Renal pelvis (tissue), 4 donors: Measurements from ENCODE around the gene WDR45B. TPM values are rescaled to one million over a fixed set of nuclear protein-coding genes. Genes with fewer than 3 reads are reported as not detected.
"Not testable (repeated sequence)": the region's sequence is repeated elsewhere in the genome, so short reads cannot be mapped to it uniquely, and the experiment has no call there.

ENCODE experiments used
- DNase-seq: peaks from one replicate; pipeline ENCODE4 v3.0.0-alpha.2; 2013
- polyA plus RNA-seq, 3 donors: library from polyadenylated mRNA; unstranded; fragments of 120-200 nt; gene quantifications; one replicate each; pipeline ENCODE4 v1.2.1, GENCODE V29; 2013; ENCODE audit not compliant: insufficient read length in 3 of 3

WDR45B gene
- polyA plus RNA-seq, 3 donors, result 93.5 to 98.7 (median 95.2) TPM

GRCh38 chr17:82661717-82662683 lies 13.8 kb upstream of the WDR45B start:
- DNase-seq, result no peak

GRCh38 chr17:82659886-82660285 lies 11.6 kb upstream of the WDR45B start:
- no peak for DNase-seq

- DNase-seq, result no peak
These were observed 10.7 kb upstream of the WDR45B start for GRCh38 chr17:82658796-82659452.

- no peak for DNase-seq
These were observed 10.1 kb upstream of the WDR45B start for GRCh38 chr17:82658331-82658730.

GRCh38 chr17:82657926-82658325 lies 9.7 kb upstream of the WDR45B start:
- DNase-seq, result no peak

GRCh38 chr17:82656266-82656665 lies 8.0 kb upstream of the WDR45B start:
- no peak for DNase-seq

GRCh38 chr17:82655523-82655922 lies 7.3 kb upstream of the WDR45B start:
- DNase-seq, result no peak

- no peak for DNase-seq
These were observed 6.8 kb upstream of the WDR45B start for GRCh38 chr17:82655038-82655479.

- DNase-seq, result not testable (repeated sequence)
These were observed 6.4 kb upstream of the WDR45B start for GRCh38 chr17:82654611-82655010.

- no peak for DNase-seq
These were observed 5.6 kb upstream of the WDR45B start for GRCh38 chr17:82653651-82654528.

GRCh38 chr17:82650723-82651122 lies 2.5 kb upstream of the WDR45B start:
- no peak for DNase-seq

GRCh38 chr17:82649501-82650261 lies 1.4 kb upstream of the WDR45B start:
- DNase-seq, result no peak

GRCh38 chr17:82648742-82649331 lies 593 bp upstream of the WDR45B start:
- no peak for DNase-seq

GRCh38 chr17:82647593-82648164 lies 565 bp downstream of the WDR45B start:
- no peak for DNase-seq

GRCh38 chr17:82645516-82645915 lies 2.7 kb downstream of the WDR45B start:
- DNase-seq, result no peak

- DNase-seq, result no peak
These were observed 4.1 kb downstream of the WDR45B start for GRCh38 chr17:82644148-82644547.

GRCh38 chr17:82642022-82642421 lies 6.2 kb downstream of the WDR45B start:
- DNase-seq, result no peak

GRCh38 chr17:82640036-82640435 lies 8.2 kb downstream of the WDR45B start:
- DNase-seq, result no peak

- DNase-seq, result no peak
These were observed 8.6 kb downstream of the WDR45B start for GRCh38 chr17:82639628-82640027.

- DNase-seq, result no peak
These were observed 10.0 kb downstream of the WDR45B start for GRCh38 chr17:82638183-82638773.
